Brain microvascular endothelial cell (primary cell): Measurements from ENCODE around the gene CXorf49.
"Not testable (repeated sequence)": the region's sequence is repeated elsewhere in the genome, so short reads cannot be mapped to it uniquely, and the experiment has no call there.

Experiments used
- DNase-seq: peaks from one replicate; pipeline ENCODE4 v3.0.0-alpha.2; 2020
- H3K27ac ChIP-seq: fragments of 250-450 bp; sonication (Bioruptor Pico); 2 replicates; pipeline ENCODE4 v1.5.1; 2020; ENCODE audit warnings: mild to moderate bottlenecking, moderate library complexity
- H3K27me3 ChIP-seq: fragments of 250-450 bp; sonication (Bioruptor Pico); replicated peaks from 2 replicates; pipeline ENCODE4 v1.5.1; 2020; ENCODE audit warnings: mild to moderate bottlenecking
- H3K36me3 ChIP-seq: fragments of 250-450 bp; sonication (Bioruptor Pico); replicated peaks from 2 replicates; pipeline ENCODE4 v1.5.1; 2020; ENCODE audit warnings: mild to moderate bottlenecking
- H3K4me3 ChIP-seq: 2 replicates; pipeline ENCODE4 v1.5.1; 2011; ENCODE audit warnings: low read depth, mild to moderate bottlenecking, control low read depth, low read length, moderate library complexity
- in situ Hi-C: cut with HindIII; loops from 2 replicates; pipeline ENCODE4 v1.10.0; 2017; ENCODE audit warnings: low sequenced_read_pairs, low pct_ligation_motif_present

Gene CXorf49

GRCh38 chrX:71718185-71718584, at the start of gene CXorf49:
CXorf49 (minus strand) TSS chrX:71718285; CDS start chrX:71718151, 134 bp downstream.
- H3K27me3 ChIP-seq, H3K27ac ChIP-seq, H3K4me3 ChIP-seq, DNase-seq, in situ Hi-C loops, H3K36me3 ChIP-seq: not testable (repeated sequence)

GRCh38 chrX:71767134-71767533, 49.0 kb upstream of the CXorf49 start:
- H3K27ac ChIP-seq, H3K36me3 ChIP-seq, DNase-seq, H3K4me3 ChIP-seq, H3K27me3 ChIP-seq, in situ Hi-C loops: not testable (repeated sequence)

- H3K27me3 ChIP-seq, DNase-seq, H3K27ac ChIP-seq, in situ Hi-C loops, H3K36me3 ChIP-seq, H3K4me3 ChIP-seq: not testable (repeated sequence)
Measured at GRCh38 chrX:71765613-71766012, 47.5 kb upstream of the CXorf49 start.

- DNase-seq, in situ Hi-C loops: not testable (repeated sequence)
Measured at GRCh38 chrX:71764832-71765231, 46.7 kb upstream of the CXorf49 start.

GRCh38 chrX:71763049-71763448, 45.0 kb upstream of the CXorf49 start, which contains the start of gene CXorf49B:
CXorf49B (plus strand) TSS chrX:71763349; CDS start chrX:71763424, 75 bp downstream.
- in situ Hi-C loops, H3K27me3 ChIP-seq, H3K4me3 ChIP-seq, H3K36me3 ChIP-seq, H3K27ac ChIP-seq, DNase-seq: not testable (repeated sequence)

More at GRCh38 chrX:71764832-71765231, 46.7 kb upstream of the CXorf49 start:
- not testable (repeated sequence) for H3K27me3 ChIP-seq, H3K36me3 ChIP-seq, H3K4me3 ChIP-seq, H3K27ac ChIP-seq

GRCh38 chrX:71760688-71761281, 42.7 kb upstream of the CXorf49 start:
- H3K36me3 ChIP-seq, H3K27me3 ChIP-seq, in situ Hi-C loops, H3K4me3 ChIP-seq, H3K27ac ChIP-seq, DNase-seq: not testable (repeated sequence)

- in situ Hi-C loops, H3K27me3 ChIP-seq, H3K4me3 ChIP-seq, H3K36me3 ChIP-seq, DNase-seq, H3K27ac ChIP-seq: not testable (repeated sequence)
Measured at GRCh38 chrX:71720289-71720886, 2.3 kb upstream of the CXorf49 start.

GRCh38 chrX:71719195-71719594, 1.1 kb upstream of the CXorf49 start:
- DNase-seq, H3K4me3 ChIP-seq, H3K27me3 ChIP-seq, H3K27ac ChIP-seq, in situ Hi-C loops, H3K36me3 ChIP-seq: not testable (repeated sequence)

GRCh38 chrX:71716323-71716722, 1.8 kb downstream of the CXorf49 start:
- H3K27me3 ChIP-seq, DNase-seq, in situ Hi-C loops, H3K27ac ChIP-seq, H3K36me3 ChIP-seq, H3K4me3 ChIP-seq: not testable (repeated sequence)

- in situ Hi-C loops, H3K27me3 ChIP-seq, H3K36me3 ChIP-seq, DNase-seq, H3K4me3 ChIP-seq, H3K27ac ChIP-seq: not testable (repeated sequence)
Measured at GRCh38 chrX:71715551-71715950, 2.5 kb downstream of the CXorf49 start.

- in situ Hi-C loops, H3K36me3 ChIP-seq: not testable (repeated sequence)
Measured at GRCh38 chrX:71714064-71714463, 4.0 kb downstream of the CXorf49 start.

GRCh38 chrX:71702853-71703252, 15.2 kb downstream of the CXorf49 start:
- H3K4me3 ChIP-seq, in situ Hi-C loops, H3K27me3 ChIP-seq, H3K36me3 ChIP-seq, H3K27ac ChIP-seq, DNase-seq: not testable (repeated sequence)

More at GRCh38 chrX:71714064-71714463, 4.0 kb downstream of the CXorf49 start:
- H3K4me3 ChIP-seq, H3K27me3 ChIP-seq, DNase-seq, H3K27ac ChIP-seq: not testable (repeated sequence)

- H3K27ac ChIP-seq, DNase-seq, H3K4me3 ChIP-seq, in situ Hi-C loops, H3K36me3 ChIP-seq, H3K27me3 ChIP-seq: not testable (repeated sequence)
Measured at GRCh38 chrX:71699023-71699344, 19.1 kb downstream of the CXorf49 start.

- H3K4me3 ChIP-seq, H3K36me3 ChIP-seq, H3K27ac ChIP-seq, H3K27me3 ChIP-seq, DNase-seq, in situ Hi-C loops: not testable (repeated sequence)
Measured at GRCh38 chrX:71698299-71699022, 19.6 kb downstream of the CXorf49 start.
